Neuronal stem cell (in vitro differentiated cells): ENCODE measurements around the gene NXN.
"Not testable (repeated sequence)": the region's sequence is repeated elsewhere in the genome, so short reads cannot be mapped to it uniquely, and the experiment has no call there.

Source experiments
- DNase-seq: peaks from one replicate; pipeline ENCODE4 v3.0.0-alpha.2; 2013; ENCODE audit warnings: low spot score
- H2AFZ ChIP-seq: one replicate; pipeline ENCODE4 v1.6.1; 2013; ENCODE audit warnings: mild to moderate bottlenecking, low read length, inconsistent platforms
- H2AK5ac ChIP-seq: 2 replicates; pipeline ENCODE4 v1.6.1; 2013; ENCODE audit warnings: low read depth, mild to moderate bottlenecking, inconsistent platforms, low read length, moderate library complexity, mixed read lengths
- H2BK120ac ChIP-seq: 2 replicates; pipeline ENCODE4 v1.6.1; 2013; ENCODE audit warnings: low read depth, mild to moderate bottlenecking, inconsistent platforms, low read length, moderate library complexity, mixed read lengths
- H2BK12ac ChIP-seq: one replicate; pipeline ENCODE4 v1.6.1; 2013; ENCODE audit warnings: low read length, inconsistent platforms
- H2BK15ac ChIP-seq: 2 replicates; pipeline ENCODE4 v1.6.1; 2013; ENCODE audit warnings: mild to moderate bottlenecking, low read length, inconsistent platforms, mixed read lengths
- H2BK5ac ChIP-seq: one replicate; pipeline ENCODE4 v1.6.1; 2013; ENCODE audit warnings: inconsistent platforms, mild to moderate bottlenecking, low read length, moderate library complexity
- H3K14ac ChIP-seq: one replicate; pipeline ENCODE4 v1.6.1; 2013; ENCODE audit warnings: low read length, inconsistent platforms
- H3K18ac ChIP-seq: 2 replicates; pipeline ENCODE4 v1.6.1; 2013; ENCODE audit warnings: low read length, inconsistent platforms
- H3K23ac ChIP-seq: 2 replicates; pipeline ENCODE4 v1.6.1; 2013; ENCODE audit warnings: low read depth, mild to moderate bottlenecking, mixed read lengths, low read length, inconsistent platforms; ENCODE audit not compliant: poor library complexity
- H3K27ac ChIP-seq: replicated peaks from 3 replicates; pipeline ENCODE4 v1.5.1; 2013; ENCODE audit warnings: low read length, inconsistent platforms
- H3K27me3 ChIP-seq, 3 experiments: 2 replicates each; pipeline ENCODE4 v1.6.1; 2013; ENCODE audit warnings: low read length in 3 of 3, mild to moderate bottlenecking in 2 of 3, inconsistent platforms in 1 of 3, low read depth in 1 of 3, mixed read lengths in 1 of 3, moderate library complexity in 1 of 3; ENCODE audit not compliant: control insufficient read depth in 3 of 3, insufficient read depth in 3 of 3
- H3K36me3 ChIP-seq, 2 donors: replicated peaks in 1 of 2; 2 replicates each; pipeline ENCODE4 v1.6.1; 2013; ENCODE audit warnings: low read length in 2 of 2; ENCODE audit not compliant: control insufficient read depth in 2 of 2, insufficient read depth in 2 of 2
- H3K4ac ChIP-seq: 2 replicates; pipeline ENCODE4 v1.6.1; 2013; ENCODE audit warnings: inconsistent platforms, mild to moderate bottlenecking, low read length, moderate library complexity
- H3K4me1 ChIP-seq, 2 donors: 1 replicate in 1 of 2; 2 replicates in 1 of 2; pipeline ENCODE4 v1.6.1; 2013; ENCODE audit warnings: low read length in 2 of 2, low read depth in 1 of 2; ENCODE audit not compliant: control insufficient read depth in 2 of 2, insufficient read depth in 1 of 2
- H3K4me2 ChIP-seq: one replicate; pipeline ENCODE4 v1.6.1; 2013; ENCODE audit warnings: mild to moderate bottlenecking, low read length, inconsistent platforms; ENCODE audit not compliant: insufficient read depth, poor library complexity, severe bottlenecking
- H3K4me3 ChIP-seq, 2 donors: 2 replicates each; pipeline ENCODE4 v1.5.1; 2013; ENCODE audit warnings: low read length in 2 of 2, mild to moderate bottlenecking in 2 of 2, inconsistent platforms in 1 of 2, moderate library complexity in 1 of 2
- H3K79me1 ChIP-seq: one replicate; pipeline ENCODE4 v1.6.1; 2013; ENCODE audit warnings: low read depth, mild to moderate bottlenecking, inconsistent platforms, low read length, moderate library complexity
- H3K9ac ChIP-seq: one replicate; pipeline ENCODE4 v1.6.1; 2013; ENCODE audit warnings: mild to moderate bottlenecking, low read depth, low read length, inconsistent platforms; ENCODE audit not compliant: poor library complexity
- H3K9me3 ChIP-seq, 2 donors: replicated peaks in 1 of 2; 2 replicates each; pipeline versions ENCODE3 to v1.6.1; 2013; ENCODE audit warnings: low read length in 2 of 2, mild to moderate bottlenecking in 2 of 2, inconsistent platforms in 1 of 2, low read depth in 1 of 2, mixed read lengths in 1 of 2, moderate library complexity in 1 of 2; ENCODE audit not compliant: control insufficient read depth in 2 of 2, insufficient read depth in 1 of 2
- H4K8ac ChIP-seq: one replicate; pipeline ENCODE4 v1.6.1; 2013; ENCODE audit warnings: low read depth, mild to moderate bottlenecking, inconsistent platforms, low read length, moderate library complexity
- H4K91ac ChIP-seq: one replicate; pipeline ENCODE4 v1.6.1; 2013; ENCODE audit warnings: low read length, low read depth, mild to moderate bottlenecking, inconsistent platforms; ENCODE audit not compliant: poor library complexity
- WGBS, 2 donors: extraction: QIAGEN DNeasy Blood & Tissue Kit; methylation state at CpG; one replicate each; pipeline ENCODE4 v1.1.7; 2013; ENCODE audit warnings: missing lambda C conversion rate in 2 of 2, mixed read lengths in 1 of 2; ENCODE audit not compliant: insufficient read length in 2 of 2, insufficient replicate concordance in 1 of 2; ENCODE audit errors: extremely low coverage in 2 of 2; 5-methylcytosine and 5-hydroxymethylcytosine counted together

Gene NXN

DNA sequence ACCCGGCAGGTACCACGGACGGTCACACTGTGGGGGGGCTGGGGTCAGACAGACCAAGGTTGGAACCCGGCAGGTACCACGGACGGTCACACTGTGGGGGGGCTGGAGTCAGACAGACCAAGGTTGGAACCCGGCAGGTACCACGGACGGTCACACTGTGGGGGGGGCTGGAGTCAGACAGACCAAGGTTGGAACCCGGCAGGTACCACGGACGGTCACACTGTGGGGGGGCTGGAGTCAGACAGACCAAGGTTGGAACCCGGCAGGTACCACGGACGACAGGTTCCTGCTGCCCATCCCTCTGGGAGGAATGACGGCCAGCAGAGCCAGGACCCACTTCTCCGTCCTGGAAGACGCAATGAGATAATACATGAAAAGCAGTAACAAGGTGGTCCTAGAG, 27.0 kb downstream of the NXN start:
- H3K14ac ChIP-seq, H2BK5ac ChIP-seq, H3K27ac ChIP-seq, H2AFZ ChIP-seq, H3K9me3 ChIP-seq, DNase-seq, H4K91ac ChIP-seq, H3K79me1 ChIP-seq, H2BK120ac ChIP-seq, H3K4ac ChIP-seq, H3K18ac ChIP-seq, H3K9ac ChIP-seq, H2BK12ac ChIP-seq, H4K8ac ChIP-seq, H3K4me2 ChIP-seq, H3K4me3 ChIP-seq, H3K27me3 ChIP-seq: not testable (repeated sequence)
- no CpG with 5 or more reads among the region's 18 CpGs for WGBS, 2 donors
- Histone ChIP-seq H3K4me1 (peaks cover 17 to 19% of the 10 kb centered on the region in 2 donors), H2BK15ac (peak overlapping the region; percentile 87), H3K23ac (peak overlapping the region; percentile 65), H3K36me3 (peaks cover under 1 to 27% of the 10 kb centered on the region in 2 donors), H2AK5ac (peak overlapping the region; percentile 93)

DNA sequence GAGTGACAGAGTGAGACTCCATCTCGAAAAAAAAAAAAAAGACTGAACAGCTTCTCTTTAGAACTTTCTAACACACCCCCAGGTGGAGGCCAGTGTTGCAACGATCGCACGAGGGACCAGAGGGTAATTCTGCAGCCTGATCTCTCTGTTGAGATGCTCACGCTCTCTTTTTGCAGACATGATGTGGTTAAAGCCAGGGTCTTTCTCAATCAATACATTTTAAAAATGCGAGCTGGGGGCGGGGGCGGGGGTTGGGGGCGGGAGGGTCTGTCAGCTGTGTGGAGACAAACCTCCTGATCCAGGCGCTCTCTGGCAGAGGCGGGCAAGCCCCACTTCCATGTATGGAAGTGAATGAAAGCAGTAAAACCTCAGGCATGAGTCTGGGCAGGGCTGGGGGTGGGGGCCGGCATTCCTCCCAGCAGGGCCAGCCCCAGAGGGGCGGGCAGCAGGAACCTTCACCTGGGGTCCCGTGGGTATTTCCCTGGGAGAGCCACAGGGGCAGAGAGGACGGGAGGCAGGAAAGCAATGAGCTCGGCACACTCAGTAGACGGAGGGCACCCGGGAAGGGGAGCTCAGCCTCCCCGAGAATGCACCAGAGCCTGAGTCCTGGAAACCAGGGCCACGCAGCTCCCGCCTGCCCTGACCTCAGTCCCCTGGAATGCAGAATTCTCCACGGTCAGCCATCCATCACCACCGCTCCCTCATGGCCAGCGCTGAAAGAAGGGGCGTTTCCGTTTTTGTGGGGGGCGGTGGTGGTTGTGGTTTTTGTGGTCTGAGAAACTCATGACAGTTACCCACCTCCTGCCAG, 28.0 kb downstream of the NXN start:
- H4K91ac ChIP-seq, result no peak overlapping the region
- H4K8ac ChIP-seq, result no peak overlapping the region
- H3K36me3 ChIP-seq, result peaks cover 4 to 24% of the 10 kb centered on the region in 2 donors
- H3K4ac ChIP-seq, result no peak overlapping the region
- H2AK5ac ChIP-seq, result peak overlapping the region; percentile 63
- no peak overlapping the region for H2BK12ac ChIP-seq
- peak overlapping the region; percentile 72 for H3K9ac ChIP-seq
- H3K14ac ChIP-seq, result peak overlapping the region; percentile 21
- peak overlapping the region; percentile 81 for H2BK15ac ChIP-seq
- peaks cover 17 to 19% of the 10 kb centered on the region in 2 donors for H3K4me1 ChIP-seq
- peak overlapping the region; percentile 98 for H3K27ac ChIP-seq
- peak overlapping the region; percentile 64 for H2AFZ ChIP-seq
- no CpG with 5 or more reads among the region's 27 CpGs for WGBS, 2 donors
- H3K27me3 ChIP-seq, result no peaks in the 10 kb centered on the region
- peak overlapping the region in 1 of 2 donors; percentile 28 for H3K4me3 ChIP-seq
- H2BK120ac ChIP-seq, result peak overlapping the region; percentile 97
- H3K4me2 ChIP-seq, result peak overlapping the region; percentile 73
- H2BK5ac ChIP-seq, result peak overlapping the region; percentile 82
- H3K79me1 ChIP-seq, result peaks cover 3% of the 10 kb centered on the region
- no peak overlapping the region for H3K23ac ChIP-seq
- peak overlapping the region; percentile 96 for H3K18ac ChIP-seq
- H3K9me3 ChIP-seq, result peaks cover 3 to 4% of the 10 kb centered on the region in 2 donors
- DNase-seq, result peak; percentile 67

DNA sequence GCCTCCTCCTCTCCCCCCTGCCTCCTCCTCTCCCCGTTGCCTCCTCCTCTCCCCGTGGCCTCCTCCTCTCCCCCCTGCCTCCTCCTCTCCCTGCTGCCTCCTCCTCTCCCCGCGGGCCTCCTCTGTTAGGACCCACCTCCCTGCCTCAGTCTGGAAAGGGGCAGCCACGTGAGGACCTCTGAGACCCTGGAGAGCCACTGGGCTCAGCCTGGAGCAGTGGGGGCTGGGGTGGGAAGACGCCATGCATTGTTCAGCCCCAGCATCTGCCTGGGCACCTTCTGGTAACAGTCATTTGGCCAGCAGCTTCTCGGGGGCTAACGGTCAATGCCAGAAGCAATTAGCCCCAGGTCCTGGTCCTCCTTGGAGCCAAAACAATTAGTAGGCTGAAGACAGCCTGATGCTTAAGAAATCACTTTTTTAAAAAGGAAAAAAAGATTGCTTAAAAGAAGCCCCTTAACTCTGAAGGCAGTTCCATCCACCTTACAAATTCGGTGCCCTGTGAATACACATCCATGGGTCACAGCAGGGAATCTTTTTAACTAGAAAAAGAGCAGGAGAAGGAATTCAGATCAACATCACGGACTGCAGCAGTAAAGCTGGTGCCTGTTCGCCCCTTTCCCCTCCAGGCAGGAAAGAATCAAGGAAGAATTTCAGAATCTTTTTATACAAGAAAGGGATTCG, 29.8 kb downstream of the NXN start:
- Histone ChIP-seq H2BK5ac (no peak overlapping the region), H4K91ac (no peak overlapping the region), H3K9me3 (peaks cover 3 to 4% of the 10 kb centered on the region in 2 donors), H3K27ac (peak overlapping the region; percentile 88), H3K4ac (no peak overlapping the region), H3K9ac (no peak overlapping the region), H3K4me3 (no peak overlapping the region), H4K8ac (no peak overlapping the region), H3K14ac (no peak overlapping the region), H2AK5ac (no peak overlapping the region), H2BK15ac (no peak overlapping the region), H3K36me3 (peaks cover 4 to 26% of the 10 kb centered on the region in 2 donors), H3K18ac (peak overlapping the region; percentile 81), H3K27me3 (no peaks in the 10 kb centered on the region), H2BK120ac (no peak overlapping the region), H3K4me2 (peak overlapping the region; percentile 28), H2BK12ac (no peak overlapping the region), H2AFZ (no peak overlapping the region), H3K4me1 (peaks cover 17 to 19% of the 10 kb centered on the region in 2 donors), H3K23ac (peak overlapping the region; percentile 58), H3K79me1 (peaks cover 3% of the 10 kb centered on the region)
- WGBS, 2 donors, result no CpG with 5 or more reads among the region's 12 CpGs
- peak; percentile 70 for DNase-seq

DNA sequence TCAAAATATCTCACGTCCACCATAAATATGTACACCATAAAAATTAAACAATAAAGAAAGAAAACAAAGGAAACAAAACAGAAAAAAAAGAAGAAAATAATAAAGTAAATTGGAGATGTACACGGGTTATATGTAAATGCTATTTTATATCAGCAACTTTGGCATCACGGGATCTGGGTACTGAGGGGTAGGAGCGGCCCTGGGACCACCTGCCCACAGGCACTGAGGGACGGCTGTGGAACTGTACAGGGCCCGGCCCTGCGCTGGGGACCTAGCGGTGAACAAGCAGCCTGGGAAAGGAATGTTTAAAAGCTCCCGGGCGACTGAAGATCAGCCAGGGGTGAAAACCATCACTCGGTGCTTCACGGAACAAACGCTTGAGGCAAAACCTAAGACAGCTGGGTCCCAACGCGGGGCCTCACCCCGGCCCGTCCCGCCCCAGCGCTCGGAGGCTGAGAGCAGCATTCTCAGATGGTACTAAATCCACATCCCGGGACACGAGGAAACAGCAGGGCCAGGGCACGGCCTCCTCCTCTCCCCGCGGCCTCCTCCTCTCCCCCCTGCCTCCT, 31.2 kb downstream of the NXN start:
- H2BK15ac ChIP-seq, result no peak overlapping the region
- no peak overlapping the region for H2BK5ac ChIP-seq
- no peak overlapping the region for H3K4me2 ChIP-seq
- peaks cover 16 to 19% of the 10 kb centered on the region in 2 donors for H3K4me1 ChIP-seq
- H3K23ac ChIP-seq, result no peak overlapping the region
- peak overlapping the region; percentile 71 for H3K18ac ChIP-seq
- H3K9me3 ChIP-seq, result peaks cover 3 to 7% of the 10 kb centered on the region in 2 donors
- H2BK12ac ChIP-seq, result no peak overlapping the region
- no CpG with 5 or more reads among the region's 25 CpGs for WGBS, 2 donors
- no peak for DNase-seq
- H3K36me3 ChIP-seq, result peaks cover 4 to 29% of the 10 kb centered on the region in 2 donors
- no peak overlapping the region for H3K9ac ChIP-seq
- no peak overlapping the region for H3K4me3 ChIP-seq
- H4K8ac ChIP-seq, result no peak overlapping the region
- H3K14ac ChIP-seq, result no peak overlapping the region
- no peak overlapping the region for H4K91ac ChIP-seq
- H2AFZ ChIP-seq, result no peak overlapping the region
- H3K27ac ChIP-seq, result peak overlapping the region; percentile 75
- no peaks in the 10 kb centered on the region for H3K27me3 ChIP-seq
- H3K4ac ChIP-seq, result no peak overlapping the region
- peak overlapping the region; percentile 75 for H2AK5ac ChIP-seq
- no peaks in the 10 kb centered on the region for H3K79me1 ChIP-seq
- peak overlapping the region; percentile 91 for H2BK120ac ChIP-seq
